ENCODE data around the gene OPCML.

Gene OPCML

DNA sequence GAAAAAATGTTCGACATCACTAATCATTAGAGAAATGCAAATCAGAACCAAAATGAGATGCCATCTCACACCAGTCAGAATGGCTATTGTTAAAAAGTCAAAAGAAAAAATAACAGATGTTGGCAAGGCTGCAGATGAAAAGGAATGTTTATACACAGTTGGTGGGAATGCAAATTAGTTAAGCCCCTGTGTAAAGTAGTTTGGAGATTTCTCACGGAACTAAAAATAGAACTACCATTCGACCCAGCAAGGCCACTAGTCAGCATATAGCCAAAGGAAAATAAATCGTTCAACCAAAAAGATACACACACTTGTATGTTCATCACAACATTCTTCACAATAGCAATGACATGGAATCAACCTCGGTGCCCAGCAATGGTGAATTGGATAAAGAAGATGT is 503.2 kb downstream of the OPCML start:
- TF ChIP-seq, protein P1, sequence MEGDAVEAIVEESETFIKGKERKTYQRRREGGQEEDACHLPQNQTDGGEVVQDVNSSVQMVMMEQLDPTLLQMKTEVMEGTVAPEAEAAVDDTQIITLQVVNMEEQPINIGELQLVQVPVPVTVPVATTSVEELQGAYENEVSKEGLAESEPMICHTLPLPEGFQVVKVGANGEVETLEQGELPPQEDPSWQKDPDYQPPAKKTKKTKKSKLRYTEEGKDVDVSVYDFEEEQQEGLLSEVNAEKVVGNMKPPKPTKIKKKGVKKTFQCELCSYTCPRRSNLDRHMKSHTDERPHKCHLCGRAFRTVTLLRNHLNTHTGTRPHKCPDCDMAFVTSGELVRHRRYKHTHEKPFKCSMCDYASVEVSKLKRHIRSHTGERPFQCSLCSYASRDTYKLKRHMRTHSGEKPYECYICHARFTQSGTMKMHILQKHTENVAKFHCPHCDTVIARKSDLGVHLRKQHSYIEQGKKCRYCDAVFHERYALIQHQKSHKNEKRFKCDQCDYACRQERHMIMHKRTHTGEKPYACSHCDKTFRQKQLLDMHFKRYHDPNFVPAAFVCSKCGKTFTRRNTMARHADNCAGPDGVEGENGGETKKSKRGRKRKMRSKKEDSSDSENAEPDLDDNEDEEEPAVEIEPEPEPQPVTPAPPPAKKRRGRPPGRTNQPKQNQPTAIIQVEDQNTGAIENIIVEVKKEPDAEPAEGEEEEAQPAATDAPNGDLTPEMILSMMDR (IDR thresholded peaks at IDR 0.05; ENCODE audit: extremely low read depth, missing control alignments): no peak
- no peak for DNase-seq (ENCODE audit: low spot score)

DNA sequence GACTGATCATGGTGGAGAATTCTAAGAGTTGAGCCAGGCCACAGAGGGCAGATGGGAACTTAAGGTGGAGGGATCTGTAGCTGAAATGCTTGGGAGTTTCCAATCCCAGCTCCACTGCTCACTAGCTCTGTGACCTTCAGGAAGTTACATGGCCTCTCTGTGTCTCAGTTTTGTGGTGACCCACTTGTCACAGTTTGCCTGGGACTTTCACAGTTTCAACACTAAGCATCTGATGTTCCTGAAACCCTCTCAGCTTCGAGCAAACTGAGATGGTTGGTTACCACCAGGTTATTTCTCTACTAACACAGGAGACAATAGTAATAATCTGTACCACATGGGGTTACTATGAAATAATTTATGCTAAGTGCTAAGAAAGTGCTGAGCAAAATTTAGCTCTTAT is 505.3 kb downstream of the OPCML start:
- DNase-seq (ENCODE audit: low spot score): no peak

DNA sequence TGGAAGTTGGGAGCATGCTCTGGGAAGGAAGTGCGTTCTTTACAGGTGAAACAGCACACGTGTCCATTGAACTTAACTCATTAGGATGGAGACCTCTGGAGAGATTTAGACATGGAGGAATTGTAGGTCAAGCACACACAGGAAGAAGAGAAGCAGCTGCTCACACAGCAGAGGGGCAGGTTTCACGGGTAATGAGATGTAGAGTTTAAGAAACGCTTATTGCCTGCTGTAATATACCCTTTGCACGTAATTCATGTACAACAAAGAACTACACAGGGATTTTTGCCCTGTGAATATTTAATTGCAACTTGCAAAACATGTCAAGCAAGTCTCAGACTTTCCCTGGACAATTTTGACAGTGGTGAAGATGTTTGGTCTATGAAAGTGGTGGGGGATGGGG is 508.0 kb downstream of the OPCML start:
- DNase-seq (ENCODE audit: low spot score): no peak
- TF ChIP-seq, protein P1 (IDR thresholded peaks at IDR 0.05; ENCODE audit: extremely low read depth, missing control alignments): no peak

More for the DNA sequence above, 505.3 kb downstream of the OPCML start:
- TF ChIP-seq, protein P1 (IDR thresholded peaks at IDR 0.05; ENCODE audit: extremely low read depth, missing control alignments): no peak

DNA sequence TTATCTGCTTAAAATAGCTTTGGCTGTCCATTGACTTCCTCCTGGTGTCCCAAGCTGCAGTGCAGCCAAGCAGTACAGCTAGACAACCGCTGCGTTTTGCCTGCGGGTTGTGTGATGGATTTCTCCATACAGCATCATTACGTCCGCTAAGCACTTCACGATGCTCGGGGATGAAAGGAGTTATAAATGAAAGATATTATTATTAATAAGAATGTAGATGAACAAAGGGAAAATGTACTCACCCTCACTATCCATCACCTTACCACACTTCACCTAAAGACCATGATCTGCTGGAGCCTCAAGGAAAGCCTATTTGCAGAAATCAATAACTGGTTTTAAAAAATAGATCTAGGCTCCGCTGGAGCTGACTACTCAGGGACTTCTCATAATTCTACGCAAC is 509.1 kb downstream of the OPCML start:
- no peak for DNase-seq (ENCODE audit: low spot score)
- TF ChIP-seq, protein P1 (IDR thresholded peaks at IDR 0.05; ENCODE audit: extremely low read depth, missing control alignments): no peak

DNA sequence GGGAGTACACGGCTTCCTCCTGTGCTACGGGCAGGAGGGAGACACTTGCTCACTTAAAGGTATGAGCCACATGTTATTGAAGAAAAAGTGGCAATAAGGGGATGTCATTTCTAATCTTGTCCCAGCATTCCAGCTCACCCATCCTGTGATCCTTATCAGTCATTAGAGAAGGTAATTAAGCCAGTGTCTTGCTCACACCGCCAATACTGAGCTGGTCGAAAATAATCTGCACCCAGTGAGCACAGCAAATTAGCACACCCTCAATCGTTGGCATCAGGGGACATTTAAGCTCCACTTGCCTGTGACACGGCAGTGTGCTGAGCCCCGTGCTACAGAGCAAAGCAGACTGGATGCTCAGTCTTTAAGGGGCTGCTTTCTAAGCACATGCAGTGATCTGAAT is 510.7 kb downstream of the OPCML start:
- no peak for DNase-seq (ENCODE audit: low spot score)
- TF ChIP-seq, protein P1 (IDR thresholded peaks at IDR 0.05; ENCODE audit: extremely low read depth, missing control alignments): no peak

DNA sequence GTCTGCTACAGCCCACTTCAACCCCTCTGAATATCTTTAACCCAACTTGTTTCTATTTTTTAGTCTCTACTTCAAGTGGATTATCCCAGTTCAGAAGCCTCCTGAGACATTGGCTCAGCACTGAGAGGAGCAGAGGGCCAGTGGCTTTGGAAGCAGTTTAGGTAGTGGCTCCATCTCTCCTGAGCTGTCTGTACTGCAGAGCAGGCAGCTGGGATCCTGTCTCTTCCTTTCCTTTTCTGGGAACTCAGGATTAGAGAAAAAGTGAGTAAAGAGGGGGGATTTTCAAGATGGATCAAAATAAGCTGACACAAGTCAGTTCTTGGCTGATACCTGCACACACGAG is 512.0 kb downstream of the OPCML start:
- no peak for DNase-seq (ENCODE audit: low spot score)

DNA sequence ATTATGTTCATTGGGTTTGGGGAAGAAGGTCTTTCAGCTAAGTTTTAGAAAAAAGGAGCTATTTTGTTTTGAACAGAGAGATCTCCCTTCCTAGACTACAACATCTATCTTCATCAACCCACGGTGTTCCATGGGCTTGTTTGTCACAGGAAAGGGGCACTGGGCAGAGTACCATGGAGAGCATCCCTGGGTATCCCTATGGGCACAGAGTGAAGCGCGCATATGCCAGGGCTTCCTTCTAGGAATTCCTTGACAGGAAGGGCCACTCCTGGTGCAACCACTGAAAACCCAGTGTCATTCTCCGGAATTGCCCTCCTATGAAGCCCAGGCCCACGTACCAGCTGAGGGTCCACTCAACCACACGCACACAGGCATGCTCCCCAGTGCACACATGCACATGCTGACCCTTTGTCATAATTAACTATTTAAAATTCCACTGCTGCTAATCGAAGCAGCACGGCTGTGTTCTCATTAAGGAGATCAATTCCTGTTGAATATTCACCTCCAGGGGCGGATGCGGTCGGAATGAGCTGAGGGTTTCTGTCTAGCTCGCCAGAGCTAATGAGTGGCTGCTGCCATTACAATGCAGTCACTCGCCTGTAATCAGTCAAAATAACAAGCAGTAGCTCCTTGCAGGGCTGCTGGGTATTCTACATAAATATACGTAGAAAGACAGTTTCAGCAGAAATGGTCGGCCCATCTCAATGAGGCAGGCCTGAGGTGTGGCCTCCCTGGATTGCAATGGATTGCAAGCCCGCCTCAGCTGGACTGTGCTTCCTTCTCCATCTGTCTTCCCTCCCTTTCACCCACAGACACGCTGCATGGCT is 512.5 kb downstream of the OPCML start:
- no peak for DNase-seq (ENCODE audit: low spot score)
- TF ChIP-seq, protein P1 (IDR thresholded peaks at IDR 0.05; ENCODE audit: extremely low read depth, missing control alignments): no peak

More for the DNA sequence above, 512.0 kb downstream of the OPCML start:
- TF ChIP-seq, protein P1 (IDR thresholded peaks at IDR 0.05; ENCODE audit: extremely low read depth, missing control alignments): no peak
